NCI-H1092 treated with DMSO at 0.1 percent for 48 hours (cell line): ENCODE measurements around the gene TUT1.
"Not testable (repeated sequence)": the region's sequence is repeated elsewhere in the genome, so short reads cannot be mapped to it uniquely, and the experiment has no call there.

ENCODE experiments used
- DNase-seq: peaks from one replicate; lab custom pipeline; 2025; lab: John Stamatoyannopoulos, UW

The TUT1 gene

DNA sequence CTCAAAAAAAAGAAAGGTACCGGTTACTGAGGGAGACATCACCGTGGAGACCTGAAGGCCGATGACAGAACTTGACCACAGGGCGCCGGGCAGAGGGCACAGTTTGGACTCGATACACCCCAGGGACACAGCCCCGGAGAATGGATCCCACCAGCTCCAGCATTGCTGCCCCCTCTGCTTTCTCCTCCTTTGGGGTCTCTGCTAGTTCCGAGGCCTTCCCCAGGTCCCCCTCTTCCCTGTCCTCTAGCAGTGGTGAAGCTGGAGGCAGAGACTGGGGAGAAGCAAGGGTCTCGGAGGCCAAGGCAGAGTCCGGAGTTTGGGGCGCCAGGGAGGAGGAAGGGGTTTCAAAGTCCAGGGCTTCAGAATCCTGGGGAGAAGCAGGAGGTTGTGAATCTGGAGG, 12.8 kb downstream of the TUT1 start:
- DNase-seq = no peak

DNA sequence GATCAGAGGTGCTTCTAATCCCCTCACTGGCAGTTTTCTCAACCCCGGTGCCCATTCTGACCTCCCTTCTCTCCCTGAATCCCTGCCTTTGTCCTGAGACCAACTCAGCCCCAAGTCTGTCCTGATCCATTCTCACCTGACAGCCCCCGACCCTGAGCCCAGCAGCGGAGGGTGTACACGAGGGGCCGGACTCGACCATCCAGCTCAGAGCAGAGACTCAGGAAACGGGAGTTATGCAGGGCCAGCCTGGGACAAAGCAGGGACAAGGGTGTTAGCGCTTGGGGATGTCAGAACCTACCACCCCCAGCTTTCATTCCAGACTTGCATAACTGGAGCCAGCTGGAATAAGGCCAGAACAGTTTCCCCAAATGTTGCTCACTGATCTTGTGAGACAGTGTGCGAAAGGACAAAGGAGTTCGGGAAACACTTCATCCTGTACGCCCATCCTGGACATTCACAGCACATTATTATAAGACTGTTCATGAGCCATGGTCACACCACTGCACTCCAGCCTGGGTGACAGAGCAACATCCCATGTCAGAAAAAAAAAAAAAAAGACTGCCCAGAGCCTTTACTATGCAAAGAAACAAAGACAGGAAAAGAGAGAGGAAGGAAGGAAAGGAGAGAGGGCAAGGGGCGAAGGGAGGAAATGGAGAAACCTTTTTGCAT, 14.1 kb downstream of the TUT1 start:
- DNase-seq = no peak

DNA sequence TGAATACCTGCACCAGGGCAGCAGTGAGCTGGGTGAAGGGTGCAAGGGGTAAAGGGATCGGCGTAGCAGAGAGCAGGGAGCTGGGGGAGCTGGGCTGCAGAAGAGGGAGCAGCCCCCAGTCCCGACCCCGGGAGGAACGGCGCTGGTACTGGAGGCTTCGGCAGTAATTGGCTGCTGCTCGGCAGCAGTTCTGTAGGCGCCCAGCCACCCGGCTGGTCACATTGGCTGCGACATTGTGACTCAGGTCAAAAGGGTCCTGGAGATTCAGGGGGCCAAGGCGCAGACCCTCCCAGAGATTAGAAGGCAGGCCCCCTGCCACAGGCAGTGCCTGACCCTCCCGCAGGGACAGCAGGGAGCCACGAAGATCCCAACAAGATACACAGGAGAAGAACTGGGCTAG, 15.5 kb downstream of the TUT1 start:
- no peak for DNase-seq

DNA sequence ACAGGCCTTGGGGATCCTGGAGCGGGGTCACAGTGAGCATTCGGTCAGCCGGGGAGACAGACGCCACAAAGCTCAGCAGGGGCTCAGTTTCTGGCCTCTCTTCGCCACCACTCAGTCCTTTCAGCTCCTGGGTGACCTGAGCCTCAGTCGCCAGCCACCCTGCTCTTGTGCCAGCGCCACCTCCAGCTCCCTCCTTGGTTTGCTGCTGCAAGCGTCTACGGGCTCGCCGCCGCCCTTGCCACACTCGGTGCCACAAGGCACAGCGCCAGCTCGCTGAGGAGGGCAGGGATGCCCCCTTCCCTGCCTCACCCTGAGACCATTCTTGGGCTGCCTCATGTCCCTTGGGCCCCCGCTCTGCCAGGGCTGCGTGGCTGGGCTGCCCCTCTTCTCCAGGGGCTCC, 16.2 kb downstream of the TUT1 start:
- DNase-seq = peak; percentile 65

DNA sequence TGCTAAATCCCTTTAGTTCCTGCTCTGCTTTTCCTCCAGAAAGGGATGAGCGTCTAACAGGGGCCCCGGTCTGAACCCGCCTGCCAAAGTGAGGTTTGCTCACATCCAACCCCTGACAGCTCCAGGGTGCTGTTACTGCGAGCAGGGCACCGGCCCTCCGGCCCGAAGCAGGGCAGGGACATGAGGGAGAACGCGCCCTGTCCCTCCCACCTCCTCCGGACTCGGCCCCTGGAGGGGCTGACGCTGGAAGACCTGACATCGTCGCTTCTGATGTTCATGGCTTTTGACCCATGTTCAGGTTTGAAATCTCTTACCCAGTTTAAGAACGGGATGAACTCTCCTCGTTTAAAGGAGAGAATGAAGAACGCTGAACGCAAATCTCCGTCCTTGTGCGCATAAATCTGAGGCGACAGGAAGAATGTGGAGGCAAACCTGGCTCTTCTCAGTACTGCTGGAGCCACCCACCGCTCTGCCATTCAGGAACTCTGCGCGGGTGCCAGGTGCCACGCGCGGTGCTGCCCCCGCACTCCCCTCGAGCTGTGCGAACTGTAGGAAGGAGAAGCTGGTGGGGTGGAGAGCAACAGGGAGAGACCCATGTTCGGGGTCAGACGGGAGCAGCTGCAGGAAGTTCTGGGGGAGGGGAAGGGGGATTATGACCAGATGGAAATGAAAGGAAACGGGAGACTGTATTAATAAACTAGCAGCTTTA, 16.8 kb downstream of the TUT1 start:
- DNase-seq = peak; percentile 65

DNA sequence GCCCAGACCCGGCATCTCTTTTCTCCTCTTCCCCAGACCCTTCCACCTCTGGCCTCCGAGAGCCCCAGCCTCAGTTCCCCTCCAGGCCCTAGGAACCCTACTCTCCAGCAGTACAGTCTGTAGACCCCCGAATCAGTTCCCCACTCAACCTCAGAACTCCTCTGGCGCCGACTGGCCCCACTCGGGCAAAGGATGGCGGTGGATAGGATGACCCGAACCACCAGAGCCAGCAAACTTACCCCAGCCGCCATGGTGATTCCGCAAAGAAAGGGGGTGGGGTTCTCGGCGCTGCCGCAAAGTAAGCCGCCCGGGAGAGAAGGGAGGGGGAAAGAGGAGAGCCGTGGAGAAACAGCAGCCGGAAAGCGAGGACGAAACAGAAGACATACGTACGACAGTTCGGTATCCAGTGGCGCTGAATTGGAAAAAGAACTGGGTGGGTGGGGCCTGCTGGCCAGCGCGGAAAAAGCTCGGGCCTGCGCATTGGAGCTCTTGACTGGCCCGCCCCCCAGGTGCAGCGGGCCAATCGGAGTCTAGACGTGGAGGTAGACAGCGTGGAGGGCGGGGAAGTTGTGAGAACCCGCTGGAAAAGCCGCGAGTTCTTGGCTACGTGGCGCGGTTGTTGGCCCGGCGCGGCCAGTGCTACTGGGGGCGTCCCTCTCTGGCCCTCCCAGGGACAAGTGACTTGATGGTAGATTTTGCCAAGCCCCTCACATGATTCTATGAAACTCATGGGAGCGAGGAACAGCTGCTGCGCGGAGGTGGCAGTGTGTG, 17.5 kb downstream of the TUT1 start, which contains the start of gene EEF1G:
Gene EEF1G (minus strand): TSS at position 300 of the 771 bp plus-strand sequence. CDS start 49 bp downstream, at position 251.
- DNase-seq = peak; percentile 100

DNA sequence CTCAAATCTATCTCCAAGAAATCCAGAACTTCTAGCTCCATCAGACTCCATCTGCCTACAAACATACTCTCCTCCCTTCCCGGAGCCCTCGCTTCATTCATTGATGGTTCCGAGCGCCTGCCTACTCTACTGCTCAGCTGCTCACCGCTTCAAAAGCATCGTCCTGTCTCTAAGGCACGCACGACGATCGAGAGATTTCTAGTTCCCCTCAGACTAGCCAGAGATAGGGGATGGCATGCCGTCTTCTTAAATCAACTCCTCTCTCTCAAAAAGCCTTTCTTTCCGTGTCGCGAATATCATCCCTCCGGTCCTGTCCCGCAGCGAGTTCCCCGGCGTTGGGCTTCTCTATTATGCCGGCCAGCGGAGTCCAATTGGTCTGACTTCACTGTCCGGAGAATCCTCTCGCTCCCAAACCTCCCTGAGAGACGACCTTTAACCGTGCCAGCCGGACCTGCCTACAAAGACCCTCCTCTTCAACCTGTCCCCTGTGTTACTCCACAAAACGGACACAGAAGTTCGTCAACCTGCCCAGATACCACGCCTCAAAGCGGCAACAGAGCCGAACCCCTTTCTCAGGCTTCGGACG, 18.2 kb downstream of the TUT1 start:
- DNase-seq = peak; percentile 47

DNA sequence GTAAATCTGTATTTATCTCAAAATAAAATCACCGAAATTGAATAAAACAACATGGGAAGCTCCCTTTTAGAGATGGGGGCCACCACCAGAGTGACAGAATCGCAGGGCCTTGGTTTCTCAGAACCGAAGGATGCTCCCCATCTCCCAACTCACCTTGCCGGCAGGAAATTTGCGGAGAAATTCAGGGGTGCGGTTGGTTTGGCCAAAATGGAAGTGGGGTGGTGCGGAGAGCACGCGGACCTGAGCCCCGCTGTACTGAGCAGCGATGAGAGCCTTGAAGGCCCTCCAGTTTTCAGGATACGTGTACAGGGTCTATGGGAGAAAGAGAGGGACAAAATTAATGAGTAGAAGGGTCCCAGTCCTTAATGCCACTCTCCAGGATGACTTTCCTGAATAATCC, 18.9 kb downstream of the TUT1 start:
- DNase-seq = no peak

DNA sequence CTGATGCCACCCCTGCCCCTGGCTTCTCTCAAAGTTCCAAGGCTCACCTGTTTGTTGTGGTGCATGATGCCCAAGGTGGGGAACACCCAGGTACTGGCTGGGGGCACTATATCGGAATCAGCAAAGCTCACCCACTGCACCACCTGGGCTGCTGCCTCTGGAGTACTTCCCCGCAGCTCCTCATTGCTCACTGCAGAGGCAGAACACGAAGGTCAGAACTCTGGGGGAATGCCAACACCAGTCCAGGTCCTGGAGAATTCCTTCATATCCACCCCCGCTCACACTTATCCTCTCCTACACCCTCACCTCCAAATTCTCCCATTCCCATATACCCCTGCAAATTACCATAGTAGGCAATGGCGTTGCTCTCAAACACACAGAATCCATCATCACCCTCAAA, 19.8 kb downstream of the TUT1 start:
- DNase-seq = not testable (repeated sequence)

DNA sequence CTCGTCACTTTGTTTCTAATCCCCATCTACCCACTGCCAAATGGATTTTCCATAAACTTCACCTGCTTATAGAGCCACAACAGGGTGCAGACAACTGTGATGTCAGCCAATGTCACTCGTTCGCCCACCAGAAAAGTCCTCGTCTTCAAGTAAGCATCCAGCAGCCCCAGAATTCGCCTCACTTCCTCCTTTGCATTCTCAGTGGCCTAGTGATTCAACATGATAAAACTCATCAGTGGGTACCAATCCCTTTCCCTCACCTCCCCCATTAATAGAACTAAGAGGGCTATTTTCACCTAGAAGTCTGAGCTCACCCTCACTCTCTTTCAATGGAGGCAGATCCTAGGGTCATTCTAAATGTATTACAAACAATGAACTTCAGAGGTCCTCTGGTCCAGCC, 20.4 kb downstream of the TUT1 start:
- not testable (repeated sequence) for DNase-seq

DNA sequence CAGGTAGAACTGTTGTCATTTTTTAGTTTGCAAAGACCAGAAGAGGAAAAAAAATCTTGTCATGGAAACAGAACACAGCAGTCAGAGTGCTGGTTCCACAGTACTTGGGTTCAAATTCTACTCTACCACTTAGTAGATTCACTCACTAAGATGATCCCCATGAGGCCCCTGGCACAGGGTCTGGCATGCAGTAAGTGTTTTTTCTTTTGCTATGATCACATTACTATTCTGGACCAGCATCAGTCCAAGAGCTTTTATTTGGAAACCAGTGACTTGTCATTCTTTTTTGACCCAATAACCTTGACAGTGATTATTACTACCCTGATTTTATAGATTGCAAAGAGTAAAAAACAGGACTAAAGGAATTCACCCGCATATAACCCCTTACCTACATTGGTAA, 21.7 kb downstream of the TUT1 start:
- DNase-seq = no peak

DNA sequence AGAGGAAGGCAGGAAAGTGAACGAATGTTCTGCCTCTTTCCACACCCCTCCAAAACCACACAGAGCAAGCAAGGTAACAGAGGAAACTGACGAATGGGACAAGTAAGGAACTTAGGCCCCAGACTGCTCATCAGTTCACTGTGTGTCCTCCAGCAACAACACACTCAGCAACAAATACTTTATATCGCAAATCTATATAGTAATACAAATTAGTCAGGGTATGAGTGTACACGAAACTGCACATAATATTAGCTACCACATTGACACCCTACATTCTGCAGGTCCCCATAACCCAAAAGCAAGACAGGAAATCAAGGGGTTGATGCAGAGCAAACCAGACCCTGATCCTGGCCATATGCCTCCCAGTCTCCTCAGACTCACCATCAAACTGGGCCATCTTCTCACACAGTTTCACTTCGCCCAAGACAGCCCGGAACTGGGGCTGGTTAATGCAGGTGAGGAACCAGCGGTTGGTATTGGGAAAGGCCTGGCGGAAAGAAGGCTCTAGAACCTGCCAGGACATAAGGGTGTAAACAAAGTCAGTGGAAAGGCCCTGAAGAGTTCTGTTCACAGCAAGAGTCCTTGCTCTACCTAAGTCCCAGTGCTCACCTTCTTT, 24.2 kb downstream of the TUT1 start:
- DNase-seq = no peak

DNA sequence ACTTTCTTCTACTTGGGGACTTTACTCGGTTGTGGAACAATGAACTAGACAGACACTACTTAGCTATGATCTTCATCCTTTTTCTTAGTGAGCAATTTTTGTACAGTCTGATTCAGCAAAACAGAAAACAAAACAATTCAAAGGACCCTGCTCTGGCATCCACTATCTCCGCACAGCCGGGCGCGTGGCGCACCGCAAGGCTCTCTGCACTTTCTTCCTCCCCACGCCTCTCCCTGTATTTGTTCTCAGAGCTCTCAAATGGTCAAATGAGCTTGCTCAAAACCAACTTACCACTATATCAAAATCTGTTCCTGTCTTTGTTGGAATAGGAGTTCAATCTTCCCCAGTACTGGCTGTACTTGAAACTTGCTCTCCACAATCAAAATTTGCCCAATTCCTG, 25.1 kb downstream of the TUT1 start:
- DNase-seq = no peak

DNA sequence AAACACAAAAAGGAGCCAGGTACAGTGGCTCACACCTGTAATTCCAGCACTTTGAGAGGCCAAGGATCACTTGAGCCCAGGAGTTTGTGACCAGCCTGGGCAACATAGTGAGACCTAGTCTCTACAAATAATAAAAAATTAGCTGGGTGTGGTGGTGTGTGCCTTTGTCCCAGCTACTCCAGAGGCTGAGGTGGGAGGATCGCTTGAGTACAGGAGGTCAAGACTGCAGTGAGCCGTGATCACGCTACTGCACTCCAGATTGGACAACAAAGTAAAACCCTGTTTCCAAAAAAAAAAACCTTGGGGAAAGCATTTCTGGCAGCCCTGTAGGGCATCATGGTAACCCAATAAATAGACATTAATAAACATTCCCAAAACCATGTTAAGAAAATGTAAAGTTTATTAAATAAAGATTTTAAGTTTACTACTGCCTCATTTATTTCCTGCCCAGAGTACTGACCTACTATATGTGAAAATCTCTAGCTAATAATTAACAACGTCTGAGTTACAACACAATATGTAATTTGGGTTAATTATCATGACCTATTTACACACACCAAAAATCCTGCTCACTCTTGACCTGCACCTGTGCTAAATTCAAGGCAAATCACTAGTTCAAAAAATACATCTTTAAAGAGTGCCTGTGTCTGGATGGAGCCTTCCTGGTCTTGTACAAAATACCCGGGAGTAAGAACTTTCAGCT, 26.1 kb downstream of the TUT1 start:
- DNase-seq = no peak

DNA sequence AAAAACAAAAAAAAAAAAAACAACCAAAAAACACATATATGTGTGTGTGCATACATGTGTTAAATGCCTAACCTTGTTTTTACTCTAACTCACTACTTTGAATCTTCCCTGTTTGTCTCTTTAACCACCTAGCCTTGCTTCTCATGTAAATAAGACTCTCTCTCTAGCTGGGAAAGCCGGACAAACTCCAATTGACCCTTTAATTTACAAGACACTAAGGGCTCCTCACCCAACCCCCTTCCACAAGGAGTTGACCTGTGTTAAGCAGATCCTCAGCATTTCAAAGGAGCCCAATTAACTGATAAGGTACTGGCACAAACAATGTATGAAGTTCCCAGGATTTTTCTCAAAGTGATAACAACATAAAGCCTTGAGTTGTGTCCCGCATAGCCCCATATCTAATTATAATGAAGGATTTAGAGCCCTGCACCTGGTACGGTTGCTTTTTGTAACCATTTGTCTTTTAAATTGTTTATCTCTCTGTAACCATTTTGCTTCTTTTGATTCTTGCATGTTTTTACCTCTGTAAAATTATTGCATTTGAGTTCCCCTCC, 29.6 kb downstream of the TUT1 start:
- not testable (repeated sequence) for DNase-seq

DNA sequence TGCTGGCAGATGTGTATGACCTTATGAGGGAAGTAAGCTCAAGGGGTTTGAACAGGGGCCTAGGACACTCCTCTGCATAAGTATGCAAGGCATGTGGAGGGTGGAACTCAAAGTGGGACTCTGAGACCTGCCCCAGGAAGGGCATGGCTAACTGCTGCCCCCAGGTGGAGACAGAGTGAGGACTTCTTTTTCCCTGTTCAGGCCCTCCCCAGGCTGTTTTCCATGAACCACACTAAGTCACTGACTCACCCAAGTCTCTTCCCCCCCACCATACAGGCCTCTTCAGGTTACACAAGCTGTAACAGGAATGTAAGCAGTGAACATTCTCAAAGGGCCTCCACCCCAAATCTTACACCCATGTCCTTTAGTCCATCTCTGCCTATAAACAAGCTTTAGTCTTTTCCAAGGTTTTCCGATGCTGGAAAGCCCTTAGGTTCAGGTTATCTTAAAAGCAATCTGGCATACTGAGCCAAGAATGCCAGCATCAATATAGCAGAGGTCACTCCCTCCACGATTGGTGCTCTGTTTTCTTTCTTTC, 30.7 kb downstream of the TUT1 start:
- DNase-seq = no peak

DNA sequence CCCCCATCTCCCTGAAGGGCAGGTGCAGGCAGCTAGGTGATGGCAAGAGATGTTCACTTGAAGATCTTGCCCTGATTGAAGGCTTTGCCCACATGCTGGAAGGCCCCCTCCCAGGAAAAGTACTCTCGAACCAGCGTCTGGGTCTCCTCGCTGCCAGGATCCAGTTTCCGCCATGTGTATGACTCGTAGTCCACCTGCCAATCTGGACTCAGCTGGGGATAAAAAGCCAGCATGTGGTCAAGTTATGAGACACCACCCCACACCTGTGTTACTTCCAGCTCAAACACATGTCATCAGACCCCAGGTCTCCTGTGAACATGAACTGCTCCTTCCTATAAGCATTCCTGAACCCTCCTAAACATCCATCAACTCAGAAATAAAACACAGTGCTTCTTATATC, 31.7 kb downstream of the TUT1 start:
- not testable (repeated sequence) for DNase-seq

DNA sequence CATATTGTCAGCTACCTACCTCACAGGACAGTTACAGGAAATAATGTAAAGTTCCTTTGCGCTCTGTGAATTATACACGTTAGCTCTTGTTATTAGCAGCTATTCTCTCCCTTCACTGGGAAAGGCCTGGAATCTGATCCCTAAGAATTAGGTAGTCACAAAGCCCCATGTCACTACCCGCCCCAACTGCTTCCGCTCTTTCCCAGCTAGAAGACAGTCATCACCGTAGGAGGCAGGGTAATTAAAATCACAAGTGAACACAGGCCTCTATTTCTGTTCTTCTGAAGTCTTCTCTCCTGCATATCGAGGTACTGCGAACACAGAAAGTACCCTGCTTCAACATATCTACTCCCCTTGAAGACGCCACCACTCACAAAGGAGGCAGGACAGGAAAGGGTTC, 32.1 kb downstream of the TUT1 start:
- no peak for DNase-seq

DNA sequence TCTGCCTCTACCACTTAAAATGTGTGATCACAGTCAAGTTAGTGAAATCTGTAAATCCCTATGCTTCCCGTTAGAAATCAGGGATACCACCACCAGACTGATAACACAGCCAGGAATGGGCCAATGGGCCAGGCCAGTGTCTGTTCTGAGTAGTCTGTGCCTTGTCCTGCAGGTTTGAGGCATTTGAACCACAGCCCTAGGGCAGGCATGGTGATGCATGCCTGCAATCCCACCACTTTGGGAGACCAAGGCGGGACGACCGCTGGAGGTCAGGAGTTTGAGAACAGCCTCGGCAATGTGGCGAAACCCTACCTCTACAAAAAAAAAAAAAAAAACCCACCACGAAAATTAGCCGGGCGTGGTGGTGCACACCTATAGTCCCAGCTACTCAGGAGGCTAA, 32.7 kb downstream of the TUT1 start:
- no peak for DNase-seq

DNA sequence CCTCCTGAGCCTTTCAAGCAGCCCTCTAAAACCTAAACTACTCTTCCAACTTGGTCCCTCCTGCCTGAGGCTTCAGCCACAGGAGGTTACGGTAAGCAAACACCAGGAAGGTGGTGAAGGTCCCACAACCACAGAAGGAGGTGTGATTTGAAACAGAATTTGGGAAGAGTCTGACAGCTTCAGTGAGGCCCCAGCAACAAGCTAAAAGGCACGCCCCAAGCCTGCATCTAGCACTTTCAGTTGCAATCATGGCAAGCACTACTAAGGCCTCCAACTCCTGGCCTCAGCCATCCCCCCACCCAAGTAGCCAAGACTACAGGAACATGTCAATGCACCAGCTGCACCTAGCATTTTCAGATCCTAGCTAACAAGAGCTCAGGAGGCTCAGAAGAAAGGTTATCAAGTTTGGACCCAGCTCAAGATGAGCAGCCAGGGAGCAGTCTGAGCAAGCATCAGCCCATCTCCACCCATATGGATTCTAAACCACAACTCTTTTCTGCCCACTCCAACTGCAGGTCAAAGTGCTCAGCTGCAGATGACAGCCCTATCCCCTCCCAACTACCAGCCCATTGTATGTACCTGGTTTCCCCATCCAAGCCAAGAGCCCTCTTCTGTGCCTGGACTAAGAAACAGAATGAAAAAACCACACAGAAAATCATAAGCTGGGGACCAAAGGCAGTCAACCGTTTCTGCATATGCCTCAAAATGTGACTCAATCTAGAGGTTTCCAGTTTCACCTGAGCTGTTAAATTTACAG, 34.3 kb downstream of the TUT1 start:
- no peak for DNase-seq
